Subcutaneous abdominal adipose tissue (tissue), 5 donors: ENCODE measurements around the gene RNASEL.

Experiments
- H3K27ac ChIP-seq: one replicate; pipeline ENCODE4 v1.7.0; 2013; ENCODE audit warnings: low read depth, mild to moderate bottlenecking, inconsistent platforms, low read length, moderate library complexity
- H3K27me3 ChIP-seq, 5 donors: one replicate each; pipeline ENCODE4 v1.7.0; 2013; ENCODE audit warnings: low read length in 5 of 5, inconsistent platforms in 1 of 5; ENCODE audit not compliant: control insufficient read depth in 5 of 5, insufficient read depth in 4 of 5
- H3K36me3 ChIP-seq, 5 donors: one replicate each; pipeline ENCODE4 v1.7.0; 2013; ENCODE audit warnings: low read length in 5 of 5; ENCODE audit not compliant: control insufficient read depth in 5 of 5, insufficient read depth in 5 of 5
- H3K4me1 ChIP-seq, 5 donors: one replicate each; pipeline ENCODE4 v1.7.0; 2013; ENCODE audit warnings: low read length in 5 of 5, mild to moderate bottlenecking in 3 of 5, moderate library complexity in 1 of 5; ENCODE audit not compliant: control insufficient read depth in 5 of 5, insufficient read depth in 5 of 5
- H3K4me3 ChIP-seq, 5 donors: one replicate each; pipeline ENCODE4 v1.7.0; 2013; ENCODE audit warnings: low read length in 5 of 5, low read depth in 1 of 5
- H3K9ac ChIP-seq, 5 donors: one replicate each; pipeline ENCODE4 v1.7.0; 2013; ENCODE audit warnings: low read length in 5 of 5, mild to moderate bottlenecking in 4 of 5, moderate library complexity in 3 of 5
- H3K9me3 ChIP-seq, 5 donors: one replicate each; pipeline ENCODE4 v1.7.0; 2013; ENCODE audit warnings: low read length in 5 of 5; ENCODE audit not compliant: control insufficient read depth in 5 of 5
- donor health status: healthy.
- donor health status: healthy.
- donor health status: healthy.
- donor health status: healthy.
- donor health status: healthy.

RNASEL gene

DNA sequence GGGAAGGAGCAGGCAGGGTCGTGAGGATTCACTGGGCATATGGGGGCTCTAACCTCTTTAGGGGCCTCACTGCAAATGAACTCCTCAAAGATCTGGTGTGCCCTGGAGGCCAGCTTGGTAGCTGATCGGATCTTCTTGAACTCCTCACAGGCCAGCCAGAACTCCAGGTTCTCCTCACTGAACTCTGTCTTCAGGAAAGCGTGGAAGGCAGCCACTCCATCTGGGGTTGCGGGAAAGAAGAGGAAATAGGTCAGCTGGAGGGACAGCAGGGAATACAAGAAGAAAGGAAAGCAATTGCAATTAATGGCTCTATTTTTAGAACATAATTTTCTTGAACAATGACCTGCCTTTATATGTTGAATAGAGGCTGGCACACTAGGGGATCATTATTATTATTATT lies 12.9 kb upstream of the RNASEL start:
- H3K4me1 ChIP-seq, result peaks cover 10 to 47% (median 22%) of the 10 kb centered on the region in 5 donors
- H3K36me3 ChIP-seq, result peaks cover 0 to 14% (median 10%) of the 10 kb centered on the region in 5 donors
- H3K9me3 ChIP-seq, result no peaks in the 10 kb centered on the region
- H3K27me3 ChIP-seq, result peaks cover 0 to 14% (median 5%) of the 10 kb centered on the region in 5 donors
- peak overlapping the region in 4 of 5 donors; percentile 19 to 75 (median 54) for H3K4me3 ChIP-seq
- H3K27ac ChIP-seq, result peak overlapping the region; percentile 47
- peak overlapping the region in 1 of 5 donors; percentile 4 for H3K9ac ChIP-seq

DNA sequence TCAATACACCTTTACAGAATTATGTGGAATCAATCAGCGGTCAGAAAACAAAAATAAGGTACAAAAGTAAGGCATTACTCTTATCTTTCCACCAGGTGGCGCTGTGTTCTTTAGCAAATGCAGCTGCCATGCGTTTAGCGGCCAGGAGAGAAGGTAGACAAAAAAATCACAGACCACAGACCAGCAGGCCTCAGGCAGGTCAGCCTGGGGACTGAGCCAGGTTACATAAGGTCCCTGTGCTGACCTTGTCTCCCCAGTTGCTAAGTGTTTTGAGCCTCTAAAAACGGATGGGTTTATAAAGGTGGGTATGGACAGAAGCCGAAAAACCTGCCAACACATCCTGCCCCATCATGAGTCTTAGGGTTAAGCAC lies 12.3 kb upstream of the RNASEL start:
- Histone ChIP-seq H3K27me3 (peaks cover 0 to 12% (median 4%) of the 10 kb centered on the region in 5 donors), H3K36me3 (peaks cover 0 to 14% (median 10%) of the 10 kb centered on the region in 5 donors), H3K4me3 (peak overlapping the region in 4 of 5 donors; percentile 19 to 75 (median 54)), H3K4me1 (peaks cover 10 to 47% (median 22%) of the 10 kb centered on the region in 5 donors), H3K27ac (peak overlapping the region; percentile 47), H3K9ac (no peak overlapping the region), H3K9me3 (no peaks in the 10 kb centered on the region)

- Histone ChIP-seq H3K4me1 (peaks cover 10 to 50% (median 22%) of the 10 kb centered on the region in 5 donors), H3K36me3 (peaks cover 0 to 14% (median 10%) of the 10 kb centered on the region in 5 donors), H3K9me3 (no peaks in the 10 kb centered on the region), H3K27ac (no peak overlapping the region), H3K4me3 (peak overlapping the region in 1 of 5 donors; percentile 70), H3K9ac (no peak overlapping the region), H3K27me3 (peaks cover 0 to 10% (median 3%) of the 10 kb centered on the region in 5 donors)
These were observed 11.8 kb upstream of the RNASEL start for GRCh38 chr1:182600745-182601415.

DNA sequence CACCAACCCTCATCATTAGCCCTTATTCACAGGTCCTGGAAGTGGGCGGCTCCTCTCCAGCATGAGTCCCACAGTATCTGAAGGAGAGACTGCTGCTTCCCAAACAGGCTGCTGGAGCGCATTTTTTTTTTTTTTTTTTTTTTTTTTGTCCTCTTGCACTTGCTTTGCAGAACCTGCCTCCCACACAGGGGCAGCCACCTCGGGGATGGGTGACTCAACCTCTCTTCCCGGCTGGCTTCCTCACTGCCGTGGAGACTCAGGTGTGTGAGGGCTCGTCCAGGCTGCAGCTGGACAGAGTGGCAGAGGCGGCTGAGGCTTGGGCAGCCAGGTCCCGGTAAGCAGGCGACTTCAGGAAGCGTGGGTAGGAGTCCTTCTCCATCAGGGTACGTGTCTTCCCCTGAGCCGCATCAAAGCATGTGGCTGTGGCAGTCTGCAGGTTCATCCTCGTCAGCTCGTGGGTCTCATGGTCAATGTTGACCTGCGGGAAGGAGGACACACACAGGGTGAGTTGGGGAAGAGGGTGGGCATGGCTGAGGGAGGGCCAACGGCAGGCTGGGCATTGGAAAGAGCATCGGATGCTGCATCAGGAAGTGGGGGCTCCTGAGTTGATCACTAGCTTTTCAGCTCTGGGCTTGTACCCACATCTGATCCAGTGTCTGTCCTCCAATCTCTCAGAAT lies 11.1 kb upstream of the RNASEL start:
- no peak overlapping the region for H3K9ac ChIP-seq
- no peak overlapping the region for H3K27ac ChIP-seq
- H3K4me3 ChIP-seq, result peak overlapping the region in 1 of 5 donors; percentile 10
- no peaks in the 10 kb centered on the region for H3K9me3 ChIP-seq
- H3K4me1 ChIP-seq, result peaks cover 10 to 50% (median 22%) of the 10 kb centered on the region in 5 donors
- peaks cover 0 to 9% (median 3%) of the 10 kb centered on the region in 5 donors for H3K27me3 ChIP-seq
- H3K36me3 ChIP-seq, result peaks cover 0 to 14% (median 10%) of the 10 kb centered on the region in 5 donors

GRCh38 chr1:182599339-182599738 lies 10.3 kb upstream of the RNASEL start:
- Histone ChIP-seq H3K9ac (no peak overlapping the region), H3K27ac (no peak overlapping the region), H3K4me1 (peaks cover 8 to 45% (median 19%) of the 10 kb centered on the region in 5 donors), H3K27me3 (peaks cover 0 to 5% (median 2%) of the 10 kb centered on the region in 5 donors), H3K9me3 (no peaks in the 10 kb centered on the region), H3K4me3 (no peak overlapping the region), H3K36me3 (peaks cover 0 to 14% (median 10%) of the 10 kb centered on the region in 5 donors)

DNA sequence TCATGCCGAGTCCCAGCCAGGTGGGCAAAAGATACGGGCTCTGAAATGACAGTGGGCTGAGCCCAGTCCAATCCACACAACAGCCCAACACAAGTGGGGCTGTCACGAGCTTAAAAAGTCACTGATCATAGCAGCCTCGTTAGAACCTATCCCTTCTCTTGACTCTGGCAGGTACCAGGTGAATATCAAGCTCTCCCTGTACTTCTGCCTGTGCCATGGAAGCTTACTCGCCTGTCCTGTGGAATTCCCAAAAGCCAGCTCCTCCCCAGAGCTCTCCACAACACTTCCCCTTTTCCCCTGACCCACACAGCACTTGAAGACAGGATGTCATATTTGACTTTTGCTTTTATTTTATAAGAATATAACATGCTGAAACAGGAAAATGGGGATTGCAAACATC lies 9.2 kb upstream of the RNASEL start:
- peaks cover 0 to 5% (median 2%) of the 10 kb centered on the region in 5 donors for H3K27me3 ChIP-seq
- H3K9me3 ChIP-seq, result no peaks in the 10 kb centered on the region
- no peak overlapping the region for H3K4me3 ChIP-seq
- no peak overlapping the region for H3K9ac ChIP-seq
- peaks cover 5 to 35% (median 10%) of the 10 kb centered on the region in 5 donors for H3K4me1 ChIP-seq
- H3K36me3 ChIP-seq, result peaks cover 0 to 14% (median 10%) of the 10 kb centered on the region in 5 donors
- H3K27ac ChIP-seq, result no peak overlapping the region

DNA sequence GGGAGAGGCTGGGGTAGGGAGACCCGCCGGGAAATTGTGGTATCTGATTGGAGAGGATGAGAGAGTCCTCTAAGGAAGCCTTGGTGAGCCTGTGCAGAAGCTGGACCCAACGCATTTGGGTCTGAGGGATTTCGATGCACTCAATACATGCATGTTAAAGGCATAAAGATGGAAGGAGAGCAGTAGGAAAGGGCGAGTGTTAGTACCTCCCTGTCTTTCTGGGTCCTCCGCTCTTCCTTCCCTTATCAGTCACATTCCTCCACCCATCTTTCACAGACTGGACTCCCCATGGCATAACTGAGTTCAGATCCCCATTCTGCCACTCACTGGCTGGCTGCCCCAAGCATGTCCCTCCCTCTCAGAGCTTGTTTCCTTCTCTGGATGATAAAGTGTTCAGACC lies 7.9 kb upstream of the RNASEL start:
- Histone ChIP-seq H3K27me3 (peaks cover 0 to 3% (median 2%) of the 10 kb centered on the region in 5 donors), H3K4me3 (no peak overlapping the region), H3K4me1 (peaks cover 0 to 22% (median 3%) of the 10 kb centered on the region in 5 donors), H3K27ac (no peak overlapping the region), H3K9me3 (no peaks in the 10 kb centered on the region), H3K9ac (no peak overlapping the region), H3K36me3 (peaks cover 0 to 14% (median 10%) of the 10 kb centered on the region in 5 donors)

DNA sequence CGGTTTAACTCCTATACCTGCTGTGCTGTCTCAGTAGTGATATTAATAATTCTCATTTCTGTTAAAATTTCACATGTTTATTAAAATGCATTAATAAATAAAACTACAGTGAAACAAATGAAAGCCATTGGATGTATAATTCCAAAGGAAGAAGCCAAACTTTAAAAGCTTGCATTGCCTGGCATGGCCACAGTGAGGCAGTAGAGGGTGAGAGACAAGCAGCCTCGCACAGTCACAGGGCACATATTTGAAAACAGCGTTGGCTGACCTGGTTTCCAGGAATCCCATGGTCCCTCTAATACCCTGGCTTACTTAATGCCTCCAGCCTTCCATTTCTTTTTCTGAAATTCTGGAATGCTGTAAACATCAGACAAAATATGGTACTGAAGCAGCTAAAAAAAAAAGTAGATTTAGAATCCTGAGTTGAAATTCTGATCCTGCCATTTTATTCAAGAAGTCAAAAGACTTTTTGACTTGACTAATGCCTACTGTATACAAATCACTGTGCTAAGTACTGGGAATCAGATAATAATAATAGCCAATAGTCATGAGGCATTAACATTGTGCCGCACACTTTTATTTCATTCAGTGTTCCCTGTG lies 6.7 kb upstream of the RNASEL start:
- Histone ChIP-seq H3K9me3 (no peaks in the 10 kb centered on the region), H3K27ac (no peak overlapping the region), H3K4me1 (peaks cover 0 to 10% (median 3%) of the 10 kb centered on the region in 5 donors), H3K27me3 (no peaks in the 10 kb centered on the region), H3K4me3 (no peak overlapping the region), H3K36me3 (peaks cover 0 to 11% (median 7%) of the 10 kb centered on the region in 5 donors), H3K9ac (no peak overlapping the region)

DNA sequence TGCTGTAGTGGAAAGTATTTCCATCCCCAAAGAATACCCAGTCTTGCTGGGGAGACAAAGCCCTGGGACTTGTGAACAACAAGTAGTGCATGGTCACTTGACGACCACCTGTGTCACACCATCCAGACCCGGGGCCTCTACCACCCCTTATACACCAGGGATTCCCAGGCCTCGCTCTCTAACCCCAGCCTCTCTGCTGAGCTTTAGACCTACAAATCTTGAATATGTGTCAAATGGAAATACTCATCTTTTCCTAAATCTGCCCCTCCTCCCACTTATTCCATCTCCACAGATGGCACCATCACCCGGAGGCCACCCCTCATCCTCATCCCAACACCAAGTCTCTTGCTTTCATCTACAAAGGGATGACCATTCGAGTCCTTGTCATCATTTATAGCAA lies 875 bp upstream of the RNASEL start:
- no peaks in the 10 kb centered on the region for H3K9me3 ChIP-seq
- no peak overlapping the region for H3K4me3 ChIP-seq
- peaks cover 3 to 18% (median 13%) of the 10 kb centered on the region in 5 donors for H3K4me1 ChIP-seq
- H3K27ac ChIP-seq, result no peak overlapping the region
- H3K36me3 ChIP-seq, result peaks cover 0 to 3% (median 0%) of the 10 kb centered on the region in 5 donors
- H3K27me3 ChIP-seq, result no peaks in the 10 kb centered on the region
- H3K9ac ChIP-seq, result no peak overlapping the region
